ENCODE measurements around the gene ZDHHC8. TPM values are rescaled to one million over a fixed set of nuclear protein-coding genes. Genes with fewer than 3 reads are reported as not detected.

The ZDHHC8 gene
- total and polyA plus RNA-seq, 2 experiments from 2014 or later = 9.6 to 72.7 TPM

GRCh38 chr22:20121856-20122415 lies 9.7 kb upstream of the ZDHHC8 start:
- Histone ChIP-seq H3K4me2 (no peak overlapping the region), H3K79me2 (peaks cover 49% of the 10 kb centered on the region), H3K27ac (no peak overlapping the region), H3K9me3 (ENCODE audit: low read depth) (no peaks in the 10 kb centered on the region), H2AFZ (no peak overlapping the region), H3K9me2 (replicated peaks; ENCODE audit: insufficient read depth) (no peaks in the 10 kb centered on the region), H4K20me1 (ENCODE audit: insufficient read depth, poor library complexity, severe bottlenecking) (no peaks in the 10 kb centered on the region), H3K27me3 (no peaks in the 10 kb centered on the region), H3K4me1 (ENCODE audit: insufficient read depth) (peaks cover 7% of the 10 kb centered on the region), H3K36me3 (replicated peaks; ENCODE audit: insufficient read depth, low read depth) (no peaks in the 10 kb centered on the region), H3K4me3 (no peak overlapping the region)
- no peak for DNase-seq (ENCODE audit: low spot score)
- TF ChIP-seq EZH2phosphoT487 (IDR thresholded peaks at IDR 0.05; ENCODE audit: low read depth, severe bottlenecking, unreplicated experiment) (no peak), EZH2 (IDR thresholded peaks at IDR 0.05; ENCODE audit: borderline replicate concordance) (no peak)
- TF ChIP-seq, protein P1, sequence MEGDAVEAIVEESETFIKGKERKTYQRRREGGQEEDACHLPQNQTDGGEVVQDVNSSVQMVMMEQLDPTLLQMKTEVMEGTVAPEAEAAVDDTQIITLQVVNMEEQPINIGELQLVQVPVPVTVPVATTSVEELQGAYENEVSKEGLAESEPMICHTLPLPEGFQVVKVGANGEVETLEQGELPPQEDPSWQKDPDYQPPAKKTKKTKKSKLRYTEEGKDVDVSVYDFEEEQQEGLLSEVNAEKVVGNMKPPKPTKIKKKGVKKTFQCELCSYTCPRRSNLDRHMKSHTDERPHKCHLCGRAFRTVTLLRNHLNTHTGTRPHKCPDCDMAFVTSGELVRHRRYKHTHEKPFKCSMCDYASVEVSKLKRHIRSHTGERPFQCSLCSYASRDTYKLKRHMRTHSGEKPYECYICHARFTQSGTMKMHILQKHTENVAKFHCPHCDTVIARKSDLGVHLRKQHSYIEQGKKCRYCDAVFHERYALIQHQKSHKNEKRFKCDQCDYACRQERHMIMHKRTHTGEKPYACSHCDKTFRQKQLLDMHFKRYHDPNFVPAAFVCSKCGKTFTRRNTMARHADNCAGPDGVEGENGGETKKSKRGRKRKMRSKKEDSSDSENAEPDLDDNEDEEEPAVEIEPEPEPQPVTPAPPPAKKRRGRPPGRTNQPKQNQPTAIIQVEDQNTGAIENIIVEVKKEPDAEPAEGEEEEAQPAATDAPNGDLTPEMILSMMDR (IDR thresholded peaks at IDR 0.05; ENCODE audit: poor library complexity) = no peak
- WGBS (ENCODE audit: low lambda C conversion rate, missing lambda C conversion rate) = 96% methylated on average over 22 of the region's 22 CpGs

DNA sequence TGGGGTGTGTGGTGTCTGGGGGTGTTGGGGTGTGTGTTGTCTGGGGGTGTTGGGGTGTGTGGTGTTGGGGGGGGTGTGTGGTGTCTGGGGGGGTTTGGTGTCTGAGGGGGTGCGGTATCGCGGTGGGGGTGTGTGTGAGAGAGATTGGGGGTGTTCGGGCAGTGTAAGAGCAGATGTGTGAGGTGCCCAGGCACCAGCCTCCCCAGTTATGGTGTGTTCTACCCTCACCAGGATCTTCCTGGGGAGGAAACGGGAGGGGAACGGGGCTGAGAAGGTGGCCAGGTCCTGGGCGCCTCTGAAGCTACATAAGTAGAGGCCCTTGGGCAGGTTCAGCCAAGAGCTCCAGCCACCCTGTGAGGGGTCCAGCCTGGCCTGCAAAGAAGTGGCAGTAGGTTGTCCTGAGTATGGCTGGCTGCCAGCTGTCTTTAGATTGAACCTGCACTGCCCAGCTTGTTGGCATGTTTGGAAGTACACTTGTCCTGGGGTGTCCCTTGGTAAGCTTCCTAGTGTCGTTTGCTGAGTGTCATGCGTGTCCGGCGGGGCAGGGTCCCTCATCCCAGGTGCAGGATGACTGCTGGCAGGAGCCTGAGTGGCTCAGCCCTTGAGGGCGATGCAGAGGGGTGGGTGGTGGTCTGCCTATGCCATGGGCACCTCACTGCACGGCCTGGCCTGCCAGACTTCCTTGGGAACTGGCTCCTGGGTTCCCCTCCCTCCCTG lies 8.1 kb upstream of the ZDHHC8 start:
- DNase-seq (ENCODE audit: low spot score) = no peak
- Histone ChIP-seq H3K4me3 (no peak overlapping the region), H2AFZ (no peak overlapping the region), H3K27me3 (no peaks in the 10 kb centered on the region), H3K9me3 (ENCODE audit: low read depth) (no peaks in the 10 kb centered on the region), H3K36me3 (replicated peaks; ENCODE audit: insufficient read depth, low read depth) (no peaks in the 10 kb centered on the region), H3K4me1 (ENCODE audit: insufficient read depth) (peaks cover 6% of the 10 kb centered on the region), H3K79me2 (peaks cover 39% of the 10 kb centered on the region), H4K20me1 (ENCODE audit: insufficient read depth, poor library complexity, severe bottlenecking) (no peaks in the 10 kb centered on the region), H3K4me2 (no peak overlapping the region), H3K9me2 (replicated peaks; ENCODE audit: insufficient read depth) (no peaks in the 10 kb centered on the region), H3K27ac (no peak overlapping the region)
- WGBS (ENCODE audit: low lambda C conversion rate, missing lambda C conversion rate) = 97% methylated on average over 9 of the region's 13 CpGs
- no peak for TF ChIP-seq EZH2phosphoT487 (IDR thresholded peaks at IDR 0.05; ENCODE audit: low read depth, severe bottlenecking, unreplicated experiment)
- no peak for TF ChIP-seq EZH2 (IDR thresholded peaks at IDR 0.05; ENCODE audit: borderline replicate concordance)
- TF ChIP-seq, protein P1 (IDR thresholded peaks at IDR 0.05; ENCODE audit: poor library complexity) = no peak

DNA sequence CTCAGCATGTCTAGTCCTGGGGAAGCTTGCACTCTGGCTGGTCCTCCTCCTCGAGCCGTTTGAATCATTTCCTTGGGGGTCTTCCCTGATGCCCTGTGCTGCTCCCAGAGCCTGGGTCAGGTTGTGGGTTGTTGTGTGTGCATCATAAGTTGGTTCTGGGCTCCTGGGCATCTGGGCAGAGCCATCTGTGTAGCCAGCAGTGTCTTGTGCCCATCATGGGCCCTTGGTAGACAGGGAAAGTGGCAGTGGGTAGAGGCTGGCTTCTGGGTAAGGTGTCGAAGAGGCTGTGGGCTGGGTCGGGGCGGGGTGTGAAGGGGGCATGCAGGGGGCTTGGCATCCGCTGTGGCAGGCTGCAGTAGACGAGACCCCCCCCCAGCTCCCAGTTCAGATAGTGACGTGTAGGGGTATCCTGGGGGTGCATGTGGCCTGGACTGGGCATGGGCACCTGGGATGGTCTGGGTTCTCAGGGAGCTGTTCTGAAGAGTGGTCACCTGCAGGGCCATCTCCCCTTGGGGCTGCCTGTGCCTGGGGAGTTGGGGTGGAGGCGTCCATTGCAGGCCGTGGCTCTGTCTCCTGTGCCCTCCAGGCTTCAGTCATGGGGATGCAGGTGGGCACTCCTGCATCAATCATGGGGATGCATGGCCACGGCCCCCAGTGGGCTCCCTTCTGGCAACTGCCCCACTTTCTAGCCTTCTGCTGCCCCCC lies 7.4 kb upstream of the ZDHHC8 start:
- TF ChIP-seq, protein P1 (IDR thresholded peaks at IDR 0.05; ENCODE audit: poor library complexity) = no peak
- TF ChIP-seq EZH2phosphoT487 (IDR thresholded peaks at IDR 0.05; ENCODE audit: low read depth, severe bottlenecking, unreplicated experiment) (no peak), EZH2 (IDR thresholded peaks at IDR 0.05; ENCODE audit: borderline replicate concordance) (no peak)
- Histone ChIP-seq H3K36me3 (replicated peaks; ENCODE audit: insufficient read depth, low read depth) (no peaks in the 10 kb centered on the region), H3K79me2 (peaks cover 32% of the 10 kb centered on the region), H3K4me2 (no peak overlapping the region), H3K4me1 (ENCODE audit: insufficient read depth) (no peaks in the 10 kb centered on the region), H3K27ac (no peak overlapping the region), H3K4me3 (no peak overlapping the region), H3K27me3 (no peaks in the 10 kb centered on the region), H3K9me3 (ENCODE audit: low read depth) (no peaks in the 10 kb centered on the region), H2AFZ (no peak overlapping the region), H3K9me2 (replicated peaks; ENCODE audit: insufficient read depth) (no peaks in the 10 kb centered on the region), H4K20me1 (ENCODE audit: insufficient read depth, poor library complexity, severe bottlenecking) (no peaks in the 10 kb centered on the region)
- DNase-seq (ENCODE audit: low spot score) = no peak
- 95% methylated on average over 11 of the region's 11 CpGs for WGBS (ENCODE audit: low lambda C conversion rate, missing lambda C conversion rate)

Measured in hepatocyte (in vitro differentiated cells).